ENCODE measurements around the gene DHFR. TPM values are rescaled to one million over a fixed set of nuclear protein-coding genes. Genes with fewer than 3 reads are reported as not detected.

The DHFR gene
- total RNA-seq = 7.7 TPM

GRCh38 chr5:80654391-80655230 is at the start of gene DHFR, which contains the start of gene MSH3:
DHFR (minus strand) TSS chr5:80654983; CDS start chr5:80654489, 494 bp downstream.
MSH3 (plus strand) TSS chr5:80654652; CDS start chr5:80654728, 76 bp downstream.
- no peaks in the 10 kb centered on the region for H3K9me3 ChIP-seq (ENCODE audit: low read depth, low read length)
- H3K4me3 ChIP-seq (ENCODE audit: low read length) = peak within 1 kb of the TSS; percentile 89
- H3K4me1 ChIP-seq (ENCODE audit: insufficient read depth, low read length) = peaks cover 28% of the 10 kb centered on the region
- H3K27me3 ChIP-seq (ENCODE audit: insufficient read depth, low read length) = no peaks in the 10 kb centered on the region

- H3K27me3 ChIP-seq (ENCODE audit: insufficient read depth, low read length) = no peaks in the 10 kb centered on the region
- peaks cover 9% of the 10 kb centered on the region for H3K4me1 ChIP-seq (ENCODE audit: insufficient read depth, low read length)
- no peaks in the 10 kb centered on the region for H3K9me3 ChIP-seq (ENCODE audit: low read depth, low read length)
- H3K4me3 ChIP-seq (ENCODE audit: low read length) = no peak overlapping the region
Observed at GRCh38 chr5:80704221-80704620, 49.4 kb upstream of the DHFR start.

- Histone ChIP-seq H3K27me3 (ENCODE audit: insufficient read depth, low read length) (no peaks in the 10 kb centered on the region), H3K9me3 (ENCODE audit: low read depth, low read length) (no peaks in the 10 kb centered on the region), H3K4me3 (ENCODE audit: low read length) (no peak overlapping the region), H3K4me1 (ENCODE audit: insufficient read depth, low read length) (peaks cover 9% of the 10 kb centered on the region)
Observed at GRCh38 chr5:80703747-80704146, 49.0 kb upstream of the DHFR start.

- H3K4me3 ChIP-seq (ENCODE audit: low read length) = no peak overlapping the region
- no peaks in the 10 kb centered on the region for H3K9me3 ChIP-seq (ENCODE audit: low read depth, low read length)
- H3K4me1 ChIP-seq (ENCODE audit: insufficient read depth, low read length) = peaks cover 9% of the 10 kb centered on the region
- no peaks in the 10 kb centered on the region for H3K27me3 ChIP-seq (ENCODE audit: insufficient read depth, low read length)
Observed at GRCh38 chr5:80703291-80703690, 48.5 kb upstream of the DHFR start.

GRCh38 chr5:80701597-80701996 is 46.8 kb upstream of the DHFR start:
- H3K9me3 ChIP-seq (ENCODE audit: low read depth, low read length) = no peaks in the 10 kb centered on the region
- no peak overlapping the region for H3K4me3 ChIP-seq (ENCODE audit: low read length)
- no peaks in the 10 kb centered on the region for H3K27me3 ChIP-seq (ENCODE audit: insufficient read depth, low read length)
- peaks cover 9% of the 10 kb centered on the region for H3K4me1 ChIP-seq (ENCODE audit: insufficient read depth, low read length)

GRCh38 chr5:80698369-80698768 is 43.6 kb upstream of the DHFR start:
- H3K27me3 ChIP-seq (ENCODE audit: insufficient read depth, low read length) = no peaks in the 10 kb centered on the region
- H3K4me3 ChIP-seq (ENCODE audit: low read length) = no peak overlapping the region
- no peaks in the 10 kb centered on the region for H3K9me3 ChIP-seq (ENCODE audit: low read depth, low read length)
- H3K4me1 ChIP-seq (ENCODE audit: insufficient read depth, low read length) = peaks cover 2% of the 10 kb centered on the region

GRCh38 chr5:80697100-80697499 is 42.3 kb upstream of the DHFR start:
- no peaks in the 10 kb centered on the region for H3K9me3 ChIP-seq (ENCODE audit: low read depth, low read length)
- H3K4me3 ChIP-seq (ENCODE audit: low read length) = no peak overlapping the region
- no peaks in the 10 kb centered on the region for H3K27me3 ChIP-seq (ENCODE audit: insufficient read depth, low read length)
- H3K4me1 ChIP-seq (ENCODE audit: insufficient read depth, low read length) = no peaks in the 10 kb centered on the region

- H3K4me3 ChIP-seq (ENCODE audit: low read length) = no peak overlapping the region
- no peaks in the 10 kb centered on the region for H3K4me1 ChIP-seq (ENCODE audit: insufficient read depth, low read length)
- no peaks in the 10 kb centered on the region for H3K27me3 ChIP-seq (ENCODE audit: insufficient read depth, low read length)
- H3K9me3 ChIP-seq (ENCODE audit: low read depth, low read length) = no peaks in the 10 kb centered on the region
Observed at GRCh38 chr5:80696450-80696849, 41.7 kb upstream of the DHFR start.

- H3K4me1 ChIP-seq (ENCODE audit: insufficient read depth, low read length) = no peaks in the 10 kb centered on the region
- no peaks in the 10 kb centered on the region for H3K27me3 ChIP-seq (ENCODE audit: insufficient read depth, low read length)
- no peak overlapping the region for H3K4me3 ChIP-seq (ENCODE audit: low read length)
- no peaks in the 10 kb centered on the region for H3K9me3 ChIP-seq (ENCODE audit: low read depth, low read length)
Observed at GRCh38 chr5:80695666-80696065, 40.9 kb upstream of the DHFR start.

- Histone ChIP-seq H3K27me3 (ENCODE audit: insufficient read depth, low read length) (no peaks in the 10 kb centered on the region), H3K4me3 (ENCODE audit: low read length) (no peak overlapping the region), H3K9me3 (ENCODE audit: low read depth, low read length) (no peaks in the 10 kb centered on the region), H3K4me1 (ENCODE audit: insufficient read depth, low read length) (no peaks in the 10 kb centered on the region)
Observed at GRCh38 chr5:80689627-80690026, 34.8 kb upstream of the DHFR start.

- no peak overlapping the region for H3K4me3 ChIP-seq (ENCODE audit: low read length)
Observed at GRCh38 chr5:80688648-80689420, 34.1 kb upstream of the DHFR start.

GRCh38 chr5:80686757-80687156 is 32.0 kb upstream of the DHFR start:
- Histone ChIP-seq H3K4me1 (ENCODE audit: insufficient read depth, low read length) (no peaks in the 10 kb centered on the region), H3K27me3 (ENCODE audit: insufficient read depth, low read length) (no peaks in the 10 kb centered on the region), H3K9me3 (ENCODE audit: low read depth, low read length) (no peaks in the 10 kb centered on the region), H3K4me3 (ENCODE audit: low read length) (no peak overlapping the region)

More at GRCh38 chr5:80688648-80689420, 34.1 kb upstream of the DHFR start:
- no peaks in the 10 kb centered on the region for H3K9me3 ChIP-seq (ENCODE audit: low read depth, low read length)
- H3K4me1 ChIP-seq (ENCODE audit: insufficient read depth, low read length) = no peaks in the 10 kb centered on the region
- no peaks in the 10 kb centered on the region for H3K27me3 ChIP-seq (ENCODE audit: insufficient read depth, low read length)

- Histone ChIP-seq H3K27me3 (ENCODE audit: insufficient read depth, low read length) (no peaks in the 10 kb centered on the region), H3K9me3 (ENCODE audit: low read depth, low read length) (no peaks in the 10 kb centered on the region), H3K4me3 (ENCODE audit: low read length) (no peak overlapping the region), H3K4me1 (ENCODE audit: insufficient read depth, low read length) (no peaks in the 10 kb centered on the region)
Observed at GRCh38 chr5:80676706-80677105, 21.9 kb upstream of the DHFR start.

- Histone ChIP-seq H3K4me1 (ENCODE audit: insufficient read depth, low read length) (peaks cover 5% of the 10 kb centered on the region), H3K9me3 (ENCODE audit: low read depth, low read length) (no peaks in the 10 kb centered on the region), H3K4me3 (ENCODE audit: low read length) (no peak overlapping the region), H3K27me3 (ENCODE audit: insufficient read depth, low read length) (no peaks in the 10 kb centered on the region)
Observed at GRCh38 chr5:80672140-80672736, 17.5 kb upstream of the DHFR start.
